Activated naive CD4-positive, alpha-beta T cell treated with anti-CD3 and anti-CD28 coated beads, Interleukin-2, amount 10 ng/mL, durations not matched to agents 7 days and 5 days (primary cell): ENCODE results near the gene VDR.

Experiments used
- CTCF ChIA-PET: fragments of 350-600 bp; sonication (Branson Sonifier 250); formaldehyde crosslinking; loops from one replicate; lab custom pipeline; 2021; ENCODE audit warnings: antibody characterized with exemption; lab: Charles Lee
- DNase-seq: peaks from one replicate; pipeline ENCODE4 v3.0.0-alpha.2; 2020
- H3K27ac Mint-ChIP-seq: one replicate; pipeline ENCODE4 v1.8.0; 2021; ENCODE audit warnings: mild to moderate bottlenecking, moderate library complexity, mixed read lengths
- H3K27me3 Mint-ChIP-seq: one replicate; pipeline ENCODE4 v1.8.0; 2021; ENCODE audit warnings: mild to moderate bottlenecking, mixed read lengths
- H3K36me3 Mint-ChIP-seq: one replicate; pipeline ENCODE4 v1.8.0; 2021; ENCODE audit warnings: mixed read lengths
- H3K4me1 Mint-ChIP-seq: one replicate; pipeline ENCODE4 v1.8.0; 2021; ENCODE audit warnings: mixed read lengths
- H3K4me3 Mint-ChIP-seq: one replicate; pipeline ENCODE4 v1.8.0; 2021; ENCODE audit warnings: mild to moderate bottlenecking, moderate library complexity, mixed read lengths
- H3K9me3 Mint-ChIP-seq: one replicate; pipeline ENCODE4 v1.8.0; 2021; ENCODE audit warnings: mixed read lengths

The VDR gene

DNA sequence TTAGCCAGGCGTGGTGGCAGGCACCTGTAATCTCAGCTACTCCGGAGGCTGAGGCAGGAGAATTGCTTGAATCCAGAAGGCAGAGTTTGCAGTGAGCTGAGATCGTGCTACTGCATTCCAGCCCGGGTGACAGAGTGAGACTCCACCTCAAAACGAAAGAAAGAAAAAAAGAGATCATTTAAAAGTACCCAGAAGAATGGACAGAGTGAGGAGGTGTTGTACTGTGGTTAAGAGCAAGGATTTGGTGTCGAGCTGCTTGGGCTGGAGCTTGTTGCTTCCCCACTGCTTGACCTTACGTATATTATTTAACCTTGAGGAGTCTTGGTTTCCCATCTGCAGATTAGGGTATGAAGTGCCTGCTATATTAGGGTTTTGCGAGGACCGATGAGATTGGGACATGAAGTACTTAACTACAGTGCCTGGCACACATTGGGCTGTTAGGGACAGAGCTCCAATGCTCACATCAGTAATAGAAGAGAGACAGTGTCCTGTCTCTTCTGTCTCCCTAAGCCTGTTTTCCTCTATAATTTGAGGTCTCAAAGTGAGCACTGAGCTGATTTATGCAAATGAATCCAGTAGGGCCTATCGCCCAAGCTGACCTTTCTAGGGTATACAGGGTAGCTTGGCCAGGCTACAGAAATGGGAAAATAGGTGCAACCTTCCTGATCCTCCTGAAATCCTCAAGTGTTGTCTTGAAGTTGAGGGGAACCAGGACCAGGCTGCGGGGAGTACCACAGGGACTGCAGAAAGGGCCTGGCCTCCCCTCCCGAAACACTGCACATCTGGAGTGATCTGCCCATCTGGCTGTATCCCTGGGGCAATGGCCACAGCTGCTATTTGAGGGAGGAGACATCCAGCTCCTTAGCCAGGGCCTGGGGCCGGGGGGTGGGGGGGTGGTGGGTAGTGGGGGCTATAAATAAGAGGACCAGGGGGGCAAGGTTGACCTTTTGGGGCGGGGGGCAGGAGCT is 76.5 kb downstream of the VDR start:
- Mint-ChIP-seq H3K4me3 (no peak overlapping the region), H3K27ac (peak overlapping the region; percentile 87), H3K4me1 (peaks cover 95% of the 10 kb centered on the region), H3K27me3 (no peaks in the 10 kb centered on the region), H3K9me3 (no peaks in the 10 kb centered on the region), H3K36me3 (peaks cover 10% of the 10 kb centered on the region)
- CTCF ChIA-PET: interaction anchor here (1.0 to 24.7 kb wide), 5 partner anchors 10 to 113 kb away, joined by 3 to 716 read pairs (median 16); partner anchors contain the start of gene HDAC7
- DNase-seq: no peak

DNA sequence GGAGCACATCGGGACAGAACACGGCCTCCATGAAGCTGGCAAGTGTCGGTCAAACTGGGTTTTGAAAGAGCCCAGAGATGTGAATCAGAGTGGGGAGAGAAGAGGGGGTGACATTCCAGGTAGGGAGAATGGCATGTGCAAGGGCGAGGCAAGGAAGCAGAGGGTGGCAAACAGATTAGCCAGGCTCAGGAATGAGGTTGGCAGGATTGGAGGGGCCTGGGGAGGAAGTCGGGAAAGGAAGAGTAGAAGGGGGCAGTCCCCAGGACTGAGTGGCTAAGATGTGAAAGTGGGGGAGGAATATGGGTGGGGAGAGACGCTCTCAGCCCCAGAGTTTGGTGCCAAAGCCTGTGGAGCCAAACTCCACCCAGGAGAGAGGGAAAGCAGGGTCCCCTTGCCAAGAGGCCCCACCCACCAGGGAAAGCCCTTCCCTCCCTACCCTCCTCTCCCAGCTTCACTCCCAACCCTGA is 79.6 kb downstream of the VDR start:
- H3K27ac Mint-ChIP-seq: peak overlapping the region; percentile 90
- H3K9me3 Mint-ChIP-seq: no peaks in the 10 kb centered on the region
- H3K4me3 Mint-ChIP-seq: no peak overlapping the region
- H3K4me1 Mint-ChIP-seq: peaks cover 95% of the 10 kb centered on the region
- CTCF ChIA-PET: interaction anchor here (1.4 to 1.7 kb wide), 4 partner anchors 9 to 21 kb away, joined by 3 to 6 read pairs (median 5); no protein-coding TSS in a partner anchor
- no peak for DNase-seq
- H3K27me3 Mint-ChIP-seq: no peaks in the 10 kb centered on the region
- peaks cover 9% of the 10 kb centered on the region for H3K36me3 Mint-ChIP-seq

- H3K4me3 Mint-ChIP-seq: peak overlapping the region; percentile 50
- no peak for DNase-seq
- H3K27ac Mint-ChIP-seq: peak overlapping the region; percentile 90
- CTCF ChIA-PET: interaction anchor here (1.0 to 1.7 kb wide), 5 partner anchors 9 to 23 kb away, joined by 3 to 6 read pairs (median 5); no protein-coding TSS in a partner anchor
- H3K9me3 Mint-ChIP-seq: no peaks in the 10 kb centered on the region
- peaks cover 10% of the 10 kb centered on the region for H3K36me3 Mint-ChIP-seq
- peaks cover 93% of the 10 kb centered on the region for H3K4me1 Mint-ChIP-seq
- H3K27me3 Mint-ChIP-seq: no peaks in the 10 kb centered on the region
Observed at GRCh38 chr12:47824635-47825034, 80.2 kb downstream of the VDR start.

- Mint-ChIP-seq H3K36me3 (peaks cover 10% of the 10 kb centered on the region), H3K27ac (peak overlapping the region; percentile 90), H3K9me3 (no peaks in the 10 kb centered on the region), H3K4me1 (peaks cover 89% of the 10 kb centered on the region), H3K27me3 (no peaks in the 10 kb centered on the region), H3K4me3 (peak overlapping the region; percentile 31)
- DNase-seq: peak; percentile 69
- CTCF ChIA-PET: interaction anchor here (1.0 to 1.7 kb wide), 5 partner anchors 10 to 23 kb away, joined by 3 to 6 read pairs (median 5); no protein-coding TSS in a partner anchor
Observed at GRCh38 chr12:47824198-47824597, 80.6 kb downstream of the VDR start.

DNA sequence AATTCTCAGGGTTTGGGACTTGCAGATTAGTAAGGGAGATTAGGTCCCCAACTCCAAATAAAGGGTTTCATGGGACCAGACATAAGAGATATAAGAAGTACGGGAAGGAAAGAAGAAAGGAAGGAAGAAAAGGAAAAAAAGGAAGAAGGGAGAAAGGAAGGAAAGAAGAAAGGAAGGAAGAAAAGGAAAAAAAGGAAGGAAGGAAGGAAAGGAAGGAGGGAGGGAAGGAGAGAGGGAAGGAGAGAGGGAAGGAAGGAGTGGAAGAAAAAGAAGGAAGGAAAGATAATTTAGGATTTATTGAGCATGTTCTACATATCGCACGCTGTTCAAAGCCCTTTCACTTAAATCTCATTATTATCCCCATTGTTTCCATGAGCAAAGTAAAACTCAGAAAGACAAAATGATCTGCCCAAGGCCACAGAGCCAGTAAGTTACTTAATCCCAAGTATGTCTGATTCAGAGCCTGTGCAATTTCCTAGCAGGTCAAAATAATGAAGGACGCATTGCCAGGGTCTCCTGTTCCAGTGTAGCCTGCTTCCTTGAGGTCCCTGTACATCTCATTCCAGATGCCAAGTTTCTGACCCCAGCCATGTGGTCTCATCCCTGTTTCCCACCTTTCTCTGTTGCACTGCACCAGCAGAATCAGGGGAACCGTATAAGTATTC is 81.2 kb downstream of the VDR start:
- Mint-ChIP-seq H3K9me3 (no peaks in the 10 kb centered on the region), H3K4me3 (no peak overlapping the region), H3K27ac (peak overlapping the region; percentile 90), H3K36me3 (peaks cover 15% of the 10 kb centered on the region), H3K4me1 (peaks cover 82% of the 10 kb centered on the region), H3K27me3 (no peaks in the 10 kb centered on the region)
- CTCF ChIA-PET: interaction anchor here (29.3 kb wide), 1 partner anchor 12 kb away, joined by 716 read pairs; no protein-coding TSS in a partner anchor
- no peak for DNase-seq

DNA sequence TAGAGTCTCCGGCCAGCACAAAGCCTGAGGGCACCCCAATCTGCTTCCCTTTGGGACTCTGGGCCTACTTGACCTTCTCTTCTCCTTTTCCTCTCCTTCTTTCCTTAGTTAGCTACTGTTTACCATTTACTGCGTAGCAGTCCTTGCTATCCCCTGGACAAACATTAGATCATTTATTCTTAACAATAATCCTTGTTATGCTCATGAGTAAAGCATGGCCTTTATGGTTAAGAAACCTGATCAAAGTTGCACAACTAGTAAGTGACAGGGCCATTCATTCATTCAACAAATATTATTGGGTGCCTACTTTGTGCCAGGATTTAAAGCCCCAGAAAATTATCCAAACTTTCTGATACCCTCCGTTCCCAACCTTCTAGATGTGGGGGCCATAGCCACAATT is 81.9 kb downstream of the VDR start:
- Mint-ChIP-seq H3K27me3 (no peaks in the 10 kb centered on the region), H3K27ac (peak overlapping the region; percentile 90), H3K4me1 (peaks cover 75% of the 10 kb centered on the region), H3K36me3 (peaks cover 22% of the 10 kb centered on the region), H3K9me3 (no peaks in the 10 kb centered on the region), H3K4me3 (no peak overlapping the region)
- DNase-seq: no peak
- CTCF ChIA-PET: interaction anchor here (1.7 to 29.3 kb wide), 3 partner anchors 13 to 21 kb away, joined by 5 to 716 read pairs (median 70); no protein-coding TSS in a partner anchor

GRCh38 chr12:47822401-47822800 is 82.4 kb downstream of the VDR start:
- Mint-ChIP-seq H3K27me3 (no peaks in the 10 kb centered on the region), H3K4me1 (peaks cover 74% of the 10 kb centered on the region), H3K36me3 (peaks cover 26% of the 10 kb centered on the region), H3K27ac (peak overlapping the region; percentile 63), H3K9me3 (no peaks in the 10 kb centered on the region), H3K4me3 (no peak overlapping the region)
- CTCF ChIA-PET: interaction anchor here (1.7 to 29.3 kb wide), 3 partner anchors 13 to 20 kb away, joined by 5 to 716 read pairs (median 70); no protein-coding TSS in a partner anchor
- no peak for DNase-seq

DNA sequence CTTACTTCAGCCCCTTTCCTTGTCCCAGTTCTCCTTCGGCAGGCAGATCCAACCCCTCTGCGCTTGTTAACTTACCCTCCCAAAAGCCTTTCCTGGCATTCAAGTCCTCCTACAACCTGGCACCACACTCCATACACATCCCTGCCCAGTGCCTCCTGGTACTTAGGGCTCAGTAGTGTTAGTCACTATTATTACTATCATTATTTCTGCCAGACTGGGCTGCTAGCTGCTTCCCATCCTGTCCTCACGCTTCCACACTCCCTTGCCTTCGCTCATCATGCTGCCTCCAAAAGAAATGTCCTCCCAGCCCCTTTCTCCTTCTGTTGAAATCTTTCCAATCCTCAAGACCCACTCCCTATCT is 83.5 kb downstream of the VDR start:
- CTCF ChIA-PET: interaction anchor here (0.6 to 29.3 kb wide), 4 partner anchors 13 to 41 kb away, joined by 3 to 716 read pairs (median 38); no protein-coding TSS in a partner anchor
- Mint-ChIP-seq H3K9me3 (no peaks in the 10 kb centered on the region), H3K4me1 (peaks cover 73% of the 10 kb centered on the region), H3K27me3 (no peaks in the 10 kb centered on the region), H3K4me3 (peak overlapping the region; percentile 93), H3K27ac (peak overlapping the region; percentile 95), H3K36me3 (peaks cover 33% of the 10 kb centered on the region)
- DNase-seq: no peak

GRCh38 chr12:47820631-47821345 is 84.0 kb downstream of the VDR start:
- CTCF ChIA-PET: interaction anchor here (0.6 to 29.3 kb wide), 3 partner anchors 12 to 41 kb away, joined by 3 to 716 read pairs (median 70); no protein-coding TSS in a partner anchor
- peak overlapping the region; percentile 93 for H3K4me3 Mint-ChIP-seq
- peak overlapping the region; percentile 95 for H3K27ac Mint-ChIP-seq
- no peaks in the 10 kb centered on the region for H3K9me3 Mint-ChIP-seq
- H3K4me1 Mint-ChIP-seq: peaks cover 73% of the 10 kb centered on the region
- peaks cover 37% of the 10 kb centered on the region for H3K36me3 Mint-ChIP-seq
- DNase-seq: no peak
- H3K27me3 Mint-ChIP-seq: no peaks in the 10 kb centered on the region

- no peaks in the 10 kb centered on the region for H3K27me3 Mint-ChIP-seq
- DNase-seq: peak; percentile 88
- peaks cover 73% of the 10 kb centered on the region for H3K4me1 Mint-ChIP-seq
- H3K27ac Mint-ChIP-seq: peak within 1 kb of the TSS; percentile 95
- peak within 1 kb of the TSS; percentile 94 for H3K4me3 Mint-ChIP-seq
- H3K9me3 Mint-ChIP-seq: no peaks in the 10 kb centered on the region
- H3K36me3 Mint-ChIP-seq: peaks cover 41% of the 10 kb centered on the region
- CTCF ChIA-PET: interaction anchor here (1.0 to 29.3 kb wide), 3 partner anchors 12 to 28 kb away, joined by 4 to 716 read pairs (median 70); no protein-coding TSS in a partner anchor
Observed at GRCh38 chr12:47819896-47820630, 84.7 kb downstream of the VDR start, which contains the start of gene HDAC7. TSS of gene HDAC7 (minus strand) at chr12:47819903. CDS start at chr12:47819785, 118 bp downstream.

DNA sequence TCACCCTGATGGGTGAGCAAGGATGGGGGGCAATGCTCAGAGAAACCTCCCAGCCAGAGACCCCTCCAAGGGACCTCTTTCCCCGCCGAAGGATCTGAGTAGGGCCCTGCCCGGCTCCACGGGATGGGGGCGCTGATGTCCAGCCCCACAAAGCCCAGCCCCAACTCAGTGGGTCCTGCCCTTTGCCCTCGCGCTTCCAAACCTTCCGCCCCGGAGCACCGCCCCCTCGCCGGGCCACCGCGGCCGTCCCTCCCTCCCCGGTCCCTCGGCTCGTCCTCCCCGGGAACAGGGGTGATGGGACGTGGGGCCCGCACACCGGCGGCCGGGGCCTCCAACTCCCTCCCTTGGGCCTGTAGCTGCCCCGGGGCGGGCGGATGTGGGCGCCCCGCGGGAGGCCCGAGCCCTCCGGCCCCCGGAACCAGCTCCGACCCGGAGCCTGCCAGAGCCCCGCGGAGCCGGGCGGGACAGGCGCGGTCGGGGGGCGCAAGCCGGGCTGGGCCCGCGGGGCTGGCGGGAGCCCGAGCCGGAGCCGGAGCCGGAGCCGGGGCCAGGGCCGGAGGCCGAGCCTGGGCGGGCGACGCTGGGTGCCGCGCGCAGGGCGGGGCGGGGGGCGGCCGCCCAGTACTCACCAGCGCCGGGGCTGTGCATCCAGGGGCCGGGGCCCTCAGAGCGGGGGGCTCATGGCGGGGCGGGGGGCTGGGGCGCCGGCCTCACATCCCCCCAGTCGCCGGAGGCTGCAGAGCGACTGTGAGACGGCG is 85.5 kb downstream of the VDR start:
- Mint-ChIP-seq H3K4me3 (peak overlapping the region; percentile 94), H3K9me3 (no peaks in the 10 kb centered on the region), H3K4me1 (peaks cover 73% of the 10 kb centered on the region), H3K36me3 (peaks cover 43% of the 10 kb centered on the region), H3K27ac (peak overlapping the region; percentile 90), H3K27me3 (no peaks in the 10 kb centered on the region)
- CTCF ChIA-PET: interaction anchor here (1.0 to 29.3 kb wide), 6 partner anchors 11 to 63 kb away, joined by 4 to 716 read pairs (median 34); no protein-coding TSS in a partner anchor
- DNase-seq: peak; percentile 69
